Activated T-helper 1 cell treated with anti-CD3 and anti-CD28 coated beads, Interleukin-2, amount 50 U/mL, for 16 hours (primary cell): ENCODE data around the gene TTC3.

ENCODE experiments used
- DNase-seq, 2 donors: peaks; one replicate each; pipeline ENCODE4 v3.0.0-alpha.2; 2020; ENCODE audit warnings: low read depth in 1 of 2, low spot score in 1 of 2

Gene TTC3

GRCh38 chr21:37145635-37146111, 72.6 kb downstream of the TTC3 start:
- no peak for DNase-seq

DNA sequence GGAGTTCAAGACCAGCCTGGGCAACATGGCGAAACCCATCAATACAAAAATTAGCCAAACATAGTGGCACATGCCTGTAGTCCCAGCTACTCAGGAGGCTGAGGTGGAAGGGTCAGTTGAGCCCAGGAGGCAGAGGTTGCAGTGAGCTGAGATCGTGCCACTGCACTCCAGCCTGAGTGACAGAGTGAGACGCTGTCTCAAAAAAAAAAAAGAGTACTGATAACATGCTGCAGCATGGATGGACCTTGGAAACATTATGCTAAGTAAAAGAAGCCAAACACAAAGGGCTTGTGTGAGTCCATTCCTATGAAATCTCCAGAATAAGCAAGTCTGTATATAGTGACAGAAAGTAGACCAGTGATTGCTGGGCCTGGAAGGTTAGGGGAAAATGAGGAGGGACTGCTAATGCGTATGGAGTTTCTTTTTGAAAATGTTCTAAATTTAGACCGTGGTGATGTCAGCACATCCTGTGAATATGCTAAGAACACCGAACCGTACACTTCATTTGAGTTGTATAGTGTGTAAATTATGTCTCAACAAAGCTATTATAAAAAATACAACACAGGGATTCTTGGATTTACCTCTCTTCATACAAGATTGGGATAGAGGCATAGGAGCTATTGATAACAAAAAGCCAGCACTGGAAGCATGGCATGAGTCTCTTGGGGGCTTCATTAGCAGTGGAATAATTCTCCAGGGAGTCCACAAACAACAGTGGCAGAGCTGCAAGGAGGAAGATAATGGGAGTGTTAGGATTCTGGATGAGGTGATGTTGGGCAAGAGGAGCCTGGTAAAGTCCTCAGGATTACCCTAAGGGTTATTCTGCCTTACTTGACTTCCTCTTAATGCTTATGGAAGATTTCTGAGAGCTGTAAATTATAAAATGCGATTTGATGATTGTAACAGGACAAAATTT, 73.5 kb downstream of the TTC3 start:
- no peak for DNase-seq

- DNase-seq: no peak
Observed at GRCh38 chr21:37149411-37149810, 76.4 kb downstream of the TTC3 start.

DNA sequence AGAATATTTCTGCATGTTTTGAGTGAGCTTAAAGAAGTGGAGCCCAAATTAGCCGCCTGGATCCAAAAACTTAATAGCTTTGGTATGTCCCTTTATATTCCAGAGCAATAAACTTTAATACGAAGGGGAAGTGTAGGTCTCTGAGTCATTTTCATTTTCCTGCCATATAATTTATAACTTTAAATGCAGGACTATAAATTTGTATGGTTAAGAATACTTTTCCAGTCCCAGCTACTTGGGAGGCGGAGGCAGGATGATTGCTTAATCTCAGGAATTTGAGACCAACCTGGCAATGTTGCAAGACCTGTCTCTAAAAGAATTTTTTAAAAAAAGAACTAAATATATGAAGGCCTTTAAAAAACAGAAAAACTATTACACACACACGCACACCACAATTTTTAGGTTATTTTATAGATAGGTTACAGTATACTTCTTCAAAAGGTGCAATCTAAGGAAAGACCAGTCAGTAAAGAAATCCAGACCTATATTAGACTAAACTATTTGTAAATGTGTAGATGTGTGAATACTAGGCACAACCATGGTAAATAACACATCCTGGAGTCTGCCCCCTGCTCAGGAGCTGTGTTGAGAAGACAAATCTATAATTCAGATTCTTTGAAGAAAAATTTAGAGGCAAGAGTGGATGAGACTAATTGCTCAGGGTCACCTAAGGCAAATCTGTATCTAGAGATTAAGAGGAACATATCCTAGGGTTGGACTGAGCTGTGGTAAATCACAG, 80.3 kb downstream of the TTC3 start:
- no peak for DNase-seq

GRCh38 chr21:37153935-37154350, 80.9 kb downstream of the TTC3 start:
- no peak for DNase-seq

GRCh38 chr21:37155186-37155585, 82.1 kb downstream of the TTC3 start:
- no peak for DNase-seq

GRCh38 chr21:37157938-37158337, 84.9 kb downstream of the TTC3 start:
- DNase-seq: no peak

GRCh38 chr21:37159053-37159776, 86.2 kb downstream of the TTC3 start:
- no peak for DNase-seq

DNA sequence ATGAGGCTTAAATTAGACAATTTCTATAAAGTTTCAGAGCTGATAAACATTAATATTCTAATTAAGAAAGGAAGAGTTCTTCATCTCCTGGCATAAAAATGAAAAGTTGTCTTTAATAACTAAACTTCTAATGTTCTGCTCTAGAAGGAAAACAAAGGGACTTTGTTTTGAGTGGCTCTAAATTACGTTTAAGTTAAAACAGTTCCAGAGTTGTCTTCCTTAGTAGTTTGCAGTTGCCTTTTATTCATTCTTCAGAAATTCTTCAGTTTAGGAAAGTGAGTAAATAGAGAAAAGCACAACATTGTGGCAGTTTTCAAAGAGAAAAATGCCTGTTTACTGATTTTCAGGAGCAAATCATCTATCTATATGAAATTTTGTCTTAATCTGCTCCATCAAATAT, 86.9 kb downstream of the TTC3 start:
- no peak for DNase-seq

DNA sequence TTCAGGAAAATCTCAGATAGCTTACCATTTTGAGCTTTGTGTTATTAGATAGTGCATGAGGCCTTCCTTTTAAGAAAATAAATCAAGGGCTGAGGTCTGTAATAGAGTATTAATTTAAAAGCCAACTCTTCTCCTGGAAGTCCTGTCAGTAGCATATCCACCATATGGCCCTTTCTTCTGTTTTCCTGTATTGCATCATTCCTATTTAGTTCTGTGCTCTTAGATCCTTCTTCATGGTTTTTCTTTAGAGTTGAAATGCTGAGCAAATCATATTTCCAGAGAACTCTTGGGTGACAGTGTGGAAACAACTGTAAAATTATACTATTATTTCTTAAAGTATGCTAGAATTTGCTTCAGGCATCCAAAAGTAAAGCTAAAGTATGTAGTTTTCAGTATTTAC, 91.7 kb downstream of the TTC3 start:
- DNase-seq: no peak

- no peak for DNase-seq
Observed at GRCh38 chr21:37165586-37165985, 92.5 kb downstream of the TTC3 start.

- no peak for DNase-seq
Observed at GRCh38 chr21:37166733-37167132, 93.7 kb downstream of the TTC3 start.

DNA sequence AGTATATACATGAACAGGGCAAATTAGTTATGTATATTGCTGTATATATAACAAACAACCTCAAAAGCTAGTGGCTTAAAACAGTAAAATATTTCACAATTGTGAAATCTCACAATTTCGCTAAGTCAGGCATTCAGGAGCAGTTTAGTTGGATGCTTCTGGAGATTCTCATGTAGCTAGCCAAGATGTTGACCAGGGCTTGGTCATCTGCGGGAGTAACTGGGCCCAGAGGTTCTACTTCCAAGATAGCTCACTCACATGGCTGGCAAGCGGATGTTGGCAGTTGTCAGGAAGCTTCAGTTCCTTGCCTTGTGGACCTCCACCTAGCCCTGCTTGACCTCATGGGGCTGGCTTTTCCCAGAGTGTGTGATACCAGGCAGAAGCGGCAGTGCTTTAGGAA, 95.6 kb downstream of the TTC3 start:
- no peak for DNase-seq

GRCh38 chr21:37172646-37173045, 99.6 kb downstream of the TTC3 start:
- DNase-seq: no peak

- no peak for DNase-seq
Observed at GRCh38 chr21:37176716-37177115, 103.7 kb downstream of the TTC3 start.

GRCh38 chr21:37181059-37181458, 108.0 kb downstream of the TTC3 start:
- DNase-seq: no peak

- no peak for DNase-seq
Observed at GRCh38 chr21:37182222-37182621, 109.2 kb downstream of the TTC3 start.

- DNase-seq: no peak
Observed at GRCh38 chr21:37183749-37184148, 110.7 kb downstream of the TTC3 start.

DNA sequence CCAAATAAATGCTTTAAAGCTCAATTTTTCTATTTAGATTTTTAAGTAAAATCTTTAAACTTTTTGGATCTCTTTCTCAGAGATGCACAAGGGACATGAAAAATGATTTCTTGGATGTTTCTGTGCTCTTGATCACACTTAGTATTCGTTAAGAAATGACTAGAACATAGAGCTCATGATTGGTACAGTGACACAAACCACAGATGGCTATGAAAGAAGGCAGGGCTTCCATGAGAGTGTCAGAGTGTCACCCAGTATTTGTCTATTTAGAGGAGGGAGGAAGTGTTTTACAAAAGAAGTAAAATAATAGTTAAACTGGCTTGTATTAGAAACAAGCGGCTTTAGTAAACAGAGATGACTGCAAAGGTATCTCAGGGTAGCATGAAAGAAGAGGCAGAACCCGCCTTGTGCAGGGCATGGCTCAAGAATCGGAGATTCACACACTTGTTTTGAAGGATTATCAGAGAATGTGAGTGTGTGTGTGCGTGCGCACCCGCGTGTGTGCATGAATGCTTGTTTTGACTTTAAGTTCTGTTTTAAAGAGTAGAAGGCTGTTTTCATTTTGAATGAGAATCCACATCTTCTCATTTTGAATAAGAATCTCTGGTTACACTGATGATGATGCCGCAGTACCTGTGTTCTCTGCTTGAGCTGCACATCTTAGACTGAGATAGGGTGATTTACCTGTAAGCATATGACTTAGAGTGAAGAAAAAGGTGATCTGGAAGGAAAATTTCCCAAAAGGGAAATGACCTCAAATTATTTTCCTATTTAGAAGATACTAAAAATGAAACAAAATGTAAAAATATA, 111.9 kb downstream of the TTC3 start:
- no peak for DNase-seq

GRCh38 chr21:37186983-37187382, 113.9 kb downstream of the TTC3 start:
- DNase-seq: no peak

DNA sequence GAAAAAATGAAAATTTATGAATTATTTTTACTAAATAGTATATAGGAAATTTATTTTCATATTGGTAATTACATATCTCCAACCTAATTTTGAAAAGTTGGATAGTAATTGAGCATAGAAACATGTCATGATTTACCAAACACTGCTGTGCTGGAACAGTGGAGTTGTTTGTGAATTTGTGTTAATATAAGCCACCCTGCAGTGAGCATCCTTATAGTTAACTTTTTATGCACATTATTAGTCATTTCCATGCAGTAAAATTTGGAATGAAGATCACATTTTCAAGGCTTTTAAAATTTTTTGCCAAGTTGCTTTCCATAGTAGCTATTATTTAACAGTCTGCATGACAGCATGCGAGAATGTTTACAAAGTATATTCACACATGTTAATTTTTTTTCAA, 115.8 kb downstream of the TTC3 start:
- no peak for DNase-seq
